ENCODE data around the gene TMEM263. TPM values are rescaled to one million over a fixed set of nuclear protein-coding genes. Genes with fewer than 3 reads are reported as not detected.

The TMEM263 gene
- total and polyA plus RNA-seq, 5 experiments from 2014 or later: 38.7 to 54.7 (median 47.2) TPM

- H3K27ac Mint-ChIP-seq: peak overlapping the region in 5 of 10 donors; percentile 2 to 97 (median 34)
- peaks cover 0 to 4% (median 0%) of the 10 kb centered on the region in 5 donors for H3K27me3 Mint-ChIP-seq
- ATAC-seq (no peak), DNase-seq (no peak)
- POLR2A ChIA-PET: interaction anchor here (0.6 to 0.9 kb wide), 2 partner anchors 11 to 574 kb away, joined by 3 read pairs; no protein-coding TSS in a partner anchor
- H3K36me3 Mint-ChIP-seq: peaks cover 0 to 7% (median 4%) of the 10 kb centered on the region in 3 donors
- H3K4me1 Mint-ChIP-seq: peaks cover 19 to 32% (median 24%) of the 10 kb centered on the region in 4 donors
- peaks cover 0 to 13% (median 7%) of the 10 kb centered on the region in 9 donors for H3K9me3 Mint-ChIP-seq
- H3K4me3 Mint-ChIP-seq: peak overlapping the region in 5 of 10 donors; percentile 21 to 98 (median 53)
Observed at GRCh38 chr12:106953352-106954250, 2.1 kb upstream of the TMEM263 start.

GRCh38 chr12:106954462-106955376 lies 988 bp upstream of the TMEM263 start:
- Mint-ChIP-seq H3K4me1 (peaks cover 19 to 38% (median 29%) of the 10 kb centered on the region in 4 donors), H3K9me3 (peaks cover 0 to 4% (median 2%) of the 10 kb centered on the region in 9 donors), H3K27me3 (no peaks in the 10 kb centered on the region), H3K27ac (peak overlapping the region; percentile 84 to 98 (median 97)), H3K36me3 (peaks cover 0 to 2% (median 0%) of the 10 kb centered on the region in 3 donors), H3K4me3 (peak overlapping the region; percentile 90 to 100 (median 96))
- peak in 5 of 10 donors; percentile 1 to 71 (median 20) for DNase-seq
- POLR2A ChIA-PET: interaction anchor here (0.5 to 2.8 kb wide), 12 partner anchors 9 to 1606 kb away, joined by 3 to 26 read pairs (median 4); partner anchors contain the start of genes CRY1, MTERF2, POLR3B and SART3
- ATAC-seq: peak; percentile 26 to 46

- Mint-ChIP-seq H3K4me1 (peaks cover 22 to 44% (median 35%) of the 10 kb centered on the region in 4 donors), H3K36me3 (peaks cover 0 to 6% (median 0%) of the 10 kb centered on the region in 3 donors), H3K27ac (peak overlapping the region; percentile 93 to 98 (median 96)), H3K9me3 (peaks cover 0 to 2% (median 0%) of the 10 kb centered on the region in 9 donors), H3K4me3 (peak overlapping the region; percentile 94 to 100 (median 98)), H3K27me3 (no peaks in the 10 kb centered on the region)
- POLR2A ChIA-PET: interaction anchor here (0.6 to 2.8 kb wide), 11 partner anchors 14 to 1605 kb away, joined by 3 to 26 read pairs (median 7); partner anchors contain the start of genes CRY1, MTERF2, POLR3B and SART3
- ATAC-seq: peak; percentile 39 to 42
- DNase-seq: peak in 6 of 10 donors; percentile 41 to 83 (median 53)
Observed at GRCh38 chr12:106956048-106956578, 406 bp downstream of the TMEM263 start.

- POLR2A ChIA-PET: interaction anchor here (1.2 kb wide), 1 partner anchor 29 kb away, joined by 5 read pairs; the partner anchor contains the start of gene MTERF2
- Mint-ChIP-seq H3K27me3 (no peaks in the 10 kb centered on the region), H3K9me3 (peaks cover 0 to 2% (median 0%) of the 10 kb centered on the region in 9 donors), H3K27ac (peak overlapping the region; percentile 93 to 98 (median 96)), H3K4me3 (peak overlapping the region; percentile 94 to 100 (median 98)), H3K4me1 (peaks cover 25 to 50% (median 43%) of the 10 kb centered on the region in 4 donors), H3K36me3 (peaks cover 0 to 14% (median 0%) of the 10 kb centered on the region in 3 donors)
- DNase-seq: no peak
- ATAC-seq: no peak
Observed at GRCh38 chr12:106957583-106957982, 1.9 kb downstream of the TMEM263 start.

- Mint-ChIP-seq H3K27me3 (no peaks in the 10 kb centered on the region), H3K27ac (peak overlapping the region in 3 of 10 donors; percentile 58 to 74 (median 66)), H3K4me1 (peaks cover 37 to 67% (median 60%) of the 10 kb centered on the region in 4 donors), H3K4me3 (no peak overlapping the region), H3K9me3 (peaks cover 0 to 2% (median 0%) of the 10 kb centered on the region in 9 donors), H3K36me3 (peaks cover 5 to 40% (median 6%) of the 10 kb centered on the region in 3 donors)
- DNase-seq (no peak), ATAC-seq (no peak)
- POLR2A ChIA-PET: interaction anchor here (0.6 kb wide), 1 partner anchor 17 kb away, joined by 3 read pairs; no protein-coding TSS in a partner anchor
Observed at GRCh38 chr12:106960443-106960842, 4.7 kb downstream of the TMEM263 start.

DNA sequence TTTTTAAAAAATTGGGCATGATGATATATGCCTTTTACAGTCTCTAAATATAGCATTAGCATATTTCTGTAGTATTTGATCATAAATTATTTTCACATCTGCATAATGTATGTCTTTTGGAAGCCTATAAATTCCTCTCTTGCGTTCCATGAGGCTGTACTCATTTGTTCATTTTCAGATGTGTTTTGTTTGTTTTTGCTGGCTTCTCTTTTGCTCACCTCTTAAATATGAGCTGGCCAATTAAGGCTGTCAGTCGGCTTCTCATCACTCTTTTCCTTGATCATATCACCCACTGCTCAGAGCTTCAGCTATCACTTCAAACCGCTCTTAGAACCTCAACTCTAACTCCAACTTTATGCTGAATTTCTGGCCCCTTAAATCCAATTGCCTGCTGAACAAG lies 6.6 kb downstream of the TMEM263 start:
- POLR2A ChIA-PET: no interaction called here
- Mint-ChIP-seq H3K4me3 (no peak overlapping the region), H3K9me3 (no peaks in the 10 kb centered on the region), H3K4me1 (peaks cover 35 to 66% (median 62%) of the 10 kb centered on the region in 4 donors), H3K27ac (peak overlapping the region in 2 of 10 donors; percentile 33), H3K36me3 (peaks cover 6 to 55% (median 12%) of the 10 kb centered on the region in 3 donors), H3K27me3 (no peaks in the 10 kb centered on the region)
- DNase-seq: no peak
- ATAC-seq: no peak

GRCh38 chr12:106964526-106964925 lies 8.8 kb downstream of the TMEM263 start:
- ATAC-seq: no peak
- Mint-ChIP-seq H3K4me3 (no peak overlapping the region), H3K36me3 (peaks cover 6 to 72% (median 15%) of the 10 kb centered on the region in 3 donors), H3K27ac (peak overlapping the region in 3 of 10 donors; percentile 12 to 71 (median 16)), H3K4me1 (peaks cover 26 to 48% (median 46%) of the 10 kb centered on the region in 4 donors), H3K9me3 (no peaks in the 10 kb centered on the region), H3K27me3 (no peaks in the 10 kb centered on the region)
- DNase-seq: no peak
- POLR2A ChIA-PET: interaction anchor here (1.0 kb wide), 1 partner anchor 10 kb away, joined by 4 read pairs; no protein-coding TSS in a partner anchor

DNA sequence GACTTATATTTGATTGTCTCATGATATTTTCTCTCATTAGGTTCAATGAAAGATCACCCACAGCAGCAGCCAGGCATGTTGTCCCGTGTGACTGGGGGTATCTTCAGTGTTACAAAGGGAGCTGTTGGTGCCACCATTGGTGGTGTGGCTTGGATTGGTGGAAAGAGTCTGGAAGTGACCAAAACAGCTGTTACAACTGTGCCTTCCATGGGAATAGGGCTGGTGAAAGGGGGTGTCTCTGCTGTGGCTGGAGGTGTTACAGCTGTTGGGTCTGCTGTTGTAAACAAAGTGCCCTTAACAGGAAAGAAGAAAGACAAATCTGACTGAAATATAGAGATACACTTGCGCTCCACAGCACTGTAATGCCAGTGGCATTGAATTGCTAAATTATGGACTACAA lies 15.4 kb downstream of the TMEM263 start:
- no peak for ATAC-seq
- no peaks in the 10 kb centered on the region for H3K9me3 Mint-ChIP-seq
- H3K4me3 Mint-ChIP-seq: peak overlapping the region in 1 of 10 donors; percentile 12
- no peaks in the 10 kb centered on the region for H3K27me3 Mint-ChIP-seq
- H3K36me3 Mint-ChIP-seq: peaks cover 0 to 74% (median 22%) of the 10 kb centered on the region in 3 donors
- POLR2A ChIA-PET: no interaction called here
- peak overlapping the region in 7 of 10 donors; percentile 5 to 89 (median 36) for H3K27ac Mint-ChIP-seq
- peaks cover 16 to 30% (median 21%) of the 10 kb centered on the region in 4 donors for H3K4me1 Mint-ChIP-seq
- DNase-seq: no peak

DNA sequence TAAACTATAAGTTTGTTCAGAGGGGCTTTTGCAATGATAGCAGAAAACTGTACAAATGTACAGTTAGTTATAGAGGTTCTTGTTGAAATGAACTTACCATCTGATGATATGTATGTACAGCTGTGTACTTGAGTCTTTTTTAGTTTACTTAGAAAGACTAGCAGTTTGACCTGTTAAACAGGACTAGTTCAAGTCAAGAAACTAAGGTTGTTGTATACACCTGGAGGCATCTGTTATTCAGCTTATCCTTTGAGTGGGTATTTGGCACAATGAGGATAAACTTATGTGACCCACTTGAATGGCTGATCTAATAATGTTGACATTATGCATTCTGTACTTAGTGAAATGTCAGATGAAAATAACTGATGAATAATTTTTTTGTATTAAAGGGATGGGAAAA lies 17.8 kb downstream of the TMEM263 start:
- H3K27me3 Mint-ChIP-seq: no peaks in the 10 kb centered on the region
- no peaks in the 10 kb centered on the region for H3K9me3 Mint-ChIP-seq
- POLR2A ChIA-PET: no interaction called here
- no peak overlapping the region for H3K4me3 Mint-ChIP-seq
- DNase-seq: no peak
- peak overlapping the region in 5 of 10 donors; percentile 24 to 53 (median 39) for H3K27ac Mint-ChIP-seq
- ATAC-seq: no peak
- H3K4me1 Mint-ChIP-seq: peaks cover 14 to 25% (median 19%) of the 10 kb centered on the region in 4 donors
- H3K36me3 Mint-ChIP-seq: peaks cover 0 to 61% (median 15%) of the 10 kb centered on the region in 3 donors

DNA sequence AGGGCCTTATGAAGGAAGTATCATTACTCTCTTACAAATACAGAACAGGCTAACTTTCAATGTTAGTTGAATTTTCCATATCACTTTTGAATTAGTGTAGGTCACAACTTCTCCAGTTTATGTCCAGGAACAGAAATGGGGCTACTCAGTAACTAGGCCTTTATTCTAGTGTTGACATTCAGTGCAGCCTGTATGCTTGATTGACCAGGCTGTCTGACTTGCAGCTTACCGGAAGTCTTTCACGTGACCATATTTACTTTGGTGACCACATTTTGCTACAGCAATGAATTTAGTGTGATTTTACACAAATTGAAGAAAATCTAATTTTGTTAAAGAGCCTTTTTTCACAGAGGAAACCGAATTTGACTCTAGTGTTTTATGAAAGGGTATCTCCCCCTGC lies 18.8 kb downstream of the TMEM263 start:
- H3K4me1 Mint-ChIP-seq: peaks cover 14 to 25% (median 20%) of the 10 kb centered on the region in 4 donors
- POLR2A ChIA-PET: no interaction called here
- no peak overlapping the region for H3K4me3 Mint-ChIP-seq
- no peaks in the 10 kb centered on the region for H3K27me3 Mint-ChIP-seq
- ATAC-seq: no peak
- no peaks in the 10 kb centered on the region for H3K9me3 Mint-ChIP-seq
- no peak for DNase-seq
- peak overlapping the region in 7 of 10 donors; percentile 12 to 63 (median 25) for H3K27ac Mint-ChIP-seq
- H3K36me3 Mint-ChIP-seq: peaks cover 0 to 58% (median 12%) of the 10 kb centered on the region in 3 donors

DNA sequence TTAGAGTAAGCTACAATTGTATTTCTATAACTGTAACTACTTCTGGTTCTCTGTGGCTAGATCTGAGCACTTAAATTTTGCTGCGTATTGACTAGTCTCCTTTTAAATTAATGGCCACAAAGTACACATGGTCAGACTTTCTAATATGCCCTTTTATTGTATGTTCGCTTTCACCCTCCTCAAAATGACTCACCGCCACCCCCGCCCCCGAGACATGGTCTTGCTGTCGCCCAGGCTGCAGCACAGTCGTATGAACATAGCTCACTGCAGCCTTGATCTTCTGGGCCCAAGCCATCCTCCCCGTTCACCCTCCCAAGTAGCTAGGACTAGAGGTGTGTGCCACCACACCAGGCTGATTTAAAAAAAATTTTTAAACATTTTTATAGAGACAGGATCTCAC lies 19.4 kb downstream of the TMEM263 start:
- Mint-ChIP-seq H3K4me3 (no peak overlapping the region), H3K4me1 (peaks cover 14 to 25% (median 20%) of the 10 kb centered on the region in 4 donors), H3K36me3 (peaks cover 0 to 54% (median 12%) of the 10 kb centered on the region in 3 donors), H3K27me3 (no peaks in the 10 kb centered on the region), H3K9me3 (no peaks in the 10 kb centered on the region), H3K27ac (peak overlapping the region in 5 of 10 donors; percentile 20 to 63 (median 21))
- POLR2A ChIA-PET: no interaction called here
- ATAC-seq (no peak), DNase-seq (no peak)

All from naive thymus-derived CD8-positive, alpha-beta T cell (primary cell).